ENCODE measurements around the gene TRIM67.
"Not testable (repeated sequence)": the region's sequence is repeated elsewhere in the genome, so short reads cannot be mapped to it uniquely, and the experiment has no call there.

TRIM67 gene

DNA sequence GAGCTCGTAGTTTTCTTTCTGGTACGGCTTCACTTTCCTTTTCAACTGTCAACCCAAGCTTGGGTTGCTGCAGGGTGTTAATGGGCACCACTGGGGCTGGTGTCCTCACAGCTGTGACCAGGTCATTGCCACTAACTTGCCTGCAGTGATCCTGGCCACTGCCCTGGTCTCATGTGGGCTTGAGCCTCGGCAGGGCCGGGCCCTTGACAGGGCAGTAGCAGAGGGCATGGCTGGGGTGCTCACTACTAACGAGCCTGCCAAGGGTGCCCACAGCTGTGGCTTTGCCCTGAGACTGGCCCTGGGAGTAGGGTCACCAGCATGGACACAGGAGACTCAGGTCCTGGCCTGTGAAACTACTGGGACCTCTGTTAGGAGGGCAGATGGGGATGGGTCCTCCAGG is 47.7 kb downstream of the TRIM67 start:
- no peak for FAIRE-seq

DNA sequence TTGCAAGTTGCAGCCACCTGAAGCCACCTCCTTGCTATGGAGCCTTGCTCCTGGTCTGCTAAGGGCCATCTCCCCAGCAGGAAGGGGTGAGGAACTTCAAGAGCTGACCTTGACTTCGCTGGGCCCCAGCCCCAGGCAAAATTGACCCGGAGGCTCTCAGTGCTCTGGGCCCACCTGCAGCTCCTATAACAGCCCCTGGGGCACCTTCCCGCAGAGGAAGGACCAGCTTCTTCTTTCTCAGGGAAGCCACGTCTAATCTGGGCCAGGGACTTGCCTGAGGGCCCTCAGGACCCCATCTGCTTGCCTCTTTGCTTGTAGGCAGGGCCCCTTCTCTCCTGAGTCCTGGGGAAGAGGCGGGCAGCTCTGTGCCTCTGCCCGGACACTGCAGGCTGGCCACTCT is 48.3 kb downstream of the TRIM67 start:
- FAIRE-seq, result no peak

DNA sequence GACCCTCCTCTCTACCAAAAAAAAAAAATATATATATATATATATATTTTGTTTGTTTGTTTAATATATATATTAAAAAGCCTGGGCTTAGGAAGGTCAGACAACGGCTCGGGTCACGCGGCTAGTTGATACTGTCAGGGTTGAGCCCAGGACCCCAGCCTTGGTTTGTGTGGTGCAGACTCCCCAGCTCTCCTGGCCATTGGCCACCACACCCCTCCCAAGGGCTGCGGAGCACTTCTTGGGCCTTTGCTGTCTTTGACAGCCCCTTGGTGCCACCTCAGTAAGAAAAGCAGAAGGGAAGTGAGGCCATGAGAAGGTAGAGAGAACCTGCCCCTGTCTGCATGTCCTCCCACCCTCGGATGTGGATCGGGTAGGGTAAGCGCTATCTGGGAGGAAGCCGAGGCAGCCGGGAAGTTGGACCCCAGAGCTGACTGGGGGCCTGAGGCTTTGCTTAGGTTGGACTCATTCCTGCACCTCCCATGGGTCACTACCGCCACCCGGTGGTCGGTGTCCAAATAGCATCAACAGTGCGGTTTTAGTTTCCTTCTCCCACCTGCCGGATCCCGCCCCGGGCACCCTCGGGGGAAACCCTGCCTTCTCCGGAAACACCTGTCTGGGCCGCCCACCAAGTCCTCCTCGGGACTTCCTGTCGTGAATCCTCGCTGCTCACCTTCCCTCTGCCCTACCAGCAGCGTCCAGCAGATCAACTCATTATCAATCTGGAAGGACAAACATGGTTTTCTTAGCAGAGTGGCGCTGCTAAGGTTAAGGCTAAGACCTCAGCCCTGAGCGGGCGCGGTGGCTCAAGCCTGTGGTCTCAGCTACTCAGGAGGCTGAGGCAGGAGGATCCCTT is 49.4 kb downstream of the TRIM67 start:
- no peak for FAIRE-seq

DNA sequence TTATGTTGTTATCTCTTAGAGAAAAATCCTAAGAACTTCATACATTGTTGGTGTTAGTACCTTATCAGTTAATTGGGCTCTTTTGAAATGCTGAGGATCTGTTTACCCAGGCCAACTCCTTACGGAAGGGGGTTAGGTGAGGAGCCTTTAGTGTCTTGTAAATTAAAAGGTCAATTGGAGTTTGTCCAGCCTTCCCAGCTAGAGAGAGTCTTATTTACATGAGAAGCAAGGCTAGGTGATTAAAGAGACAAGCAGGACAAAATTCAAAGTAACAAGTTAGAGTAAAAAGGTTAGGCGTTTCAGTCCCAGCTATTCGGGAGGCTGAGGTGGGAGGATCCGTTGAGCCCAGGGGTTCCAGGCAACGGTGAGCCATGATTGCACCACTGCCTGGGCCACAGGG is 50.4 kb downstream of the TRIM67 start:
- not testable (repeated sequence) for FAIRE-seq

DNA sequence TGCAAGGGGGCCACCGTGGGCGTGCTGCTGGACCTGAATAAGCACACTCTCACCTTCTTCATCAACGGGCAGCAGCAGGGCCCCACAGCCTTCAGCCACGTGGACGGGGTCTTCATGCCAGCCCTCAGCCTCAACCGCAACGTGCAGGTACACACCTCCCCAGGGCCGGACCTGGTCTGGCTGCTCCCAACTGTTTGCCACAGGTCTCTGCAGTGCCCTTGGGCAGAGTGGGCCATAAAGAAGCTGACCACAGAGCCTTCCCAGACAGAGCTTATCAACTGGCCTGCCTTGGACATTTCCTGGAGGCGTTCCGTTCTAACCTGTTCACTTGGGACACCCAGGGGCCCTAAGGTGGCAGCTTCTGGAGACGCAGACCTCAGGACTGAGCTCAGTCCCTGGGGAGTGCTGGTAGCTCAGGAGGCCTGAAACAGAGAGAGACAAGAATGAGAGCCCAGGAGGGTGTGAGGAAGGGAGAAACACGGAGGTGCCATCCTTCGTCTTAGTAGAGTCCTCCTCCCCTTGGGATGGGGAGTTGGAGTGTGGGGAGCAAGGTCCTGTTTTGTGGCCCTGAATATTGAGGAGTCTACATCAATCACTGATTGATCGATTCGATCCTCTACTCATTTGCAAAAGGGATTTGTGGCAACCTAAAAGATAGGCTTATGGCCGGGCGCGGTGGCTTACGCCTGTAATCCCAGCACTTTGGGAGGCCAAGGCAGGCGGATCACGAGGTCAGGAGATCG is 52.1 kb downstream of the TRIM67 start:
- FAIRE-seq, result no peak

DNA sequence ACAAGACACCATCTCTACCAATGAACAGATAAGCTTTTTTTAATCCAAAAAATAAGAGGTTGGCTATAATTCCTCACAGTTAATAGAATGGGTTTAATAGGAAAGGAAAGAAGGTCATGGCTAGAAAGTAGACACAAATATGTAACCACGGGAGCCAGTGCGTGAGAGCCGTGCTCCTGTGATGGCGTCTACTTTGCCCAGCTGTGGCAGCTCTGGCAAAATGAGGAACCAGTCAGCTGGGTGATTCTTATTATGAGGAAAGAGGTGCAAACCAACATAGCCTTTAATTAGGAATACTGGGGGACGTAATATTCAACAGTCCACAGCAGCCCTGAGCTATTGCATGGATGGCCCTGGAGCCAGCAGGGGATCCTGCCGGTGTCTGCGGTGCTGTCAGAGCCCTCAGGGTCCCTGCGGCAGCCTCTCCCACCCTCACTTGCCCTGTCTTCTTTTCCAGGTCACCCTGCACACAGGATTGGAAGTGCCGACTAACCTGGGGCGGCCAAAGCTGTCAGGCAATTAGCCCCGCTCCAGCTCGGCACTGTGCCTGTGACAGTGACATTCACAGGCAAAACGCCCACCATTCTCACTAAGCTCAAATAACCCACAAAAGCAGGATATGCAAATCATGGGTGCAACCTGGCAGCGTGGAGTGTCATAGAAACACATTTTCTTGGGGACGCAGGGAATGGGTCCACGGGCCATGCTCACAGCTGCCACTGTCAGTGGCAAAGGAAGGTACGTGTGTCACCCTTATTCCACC is 53.2 kb downstream of the TRIM67 start:
- no peak for FAIRE-seq

DNA sequence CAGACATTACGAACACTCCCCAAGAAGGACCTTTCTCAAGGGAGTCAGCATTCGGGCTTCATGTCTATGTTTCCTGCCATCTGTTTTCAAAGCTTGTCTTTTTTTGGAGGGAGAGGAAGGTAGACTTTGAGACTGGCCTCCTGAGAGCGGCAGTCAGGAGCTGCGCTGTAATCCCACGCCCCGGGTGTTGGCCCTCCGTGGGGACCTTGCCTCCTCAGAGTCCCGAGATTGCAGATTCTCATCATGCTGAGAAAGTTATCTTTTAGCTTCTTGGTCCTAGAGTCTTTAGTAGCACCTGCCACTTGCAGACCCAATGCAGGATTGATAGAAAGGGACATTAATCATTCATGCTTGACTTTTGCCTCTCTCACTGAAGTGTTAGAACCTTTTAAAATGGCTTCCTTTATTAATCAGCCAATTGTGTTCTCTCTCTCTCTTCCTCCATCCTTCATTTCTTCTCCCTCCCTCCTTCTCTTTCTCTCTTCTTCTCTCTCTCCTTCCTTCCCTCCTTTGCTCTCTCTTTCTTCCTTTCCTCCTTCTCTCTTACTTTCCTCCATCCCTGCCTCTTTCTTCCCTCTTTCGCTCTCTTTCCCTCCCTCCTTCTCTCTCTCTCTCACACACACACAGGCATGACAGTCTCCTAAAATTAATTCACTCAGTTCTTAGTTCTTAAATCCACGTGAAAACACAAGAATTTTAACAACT is 54.0 kb downstream of the TRIM67 start:
- FAIRE-seq, result no peak

DNA sequence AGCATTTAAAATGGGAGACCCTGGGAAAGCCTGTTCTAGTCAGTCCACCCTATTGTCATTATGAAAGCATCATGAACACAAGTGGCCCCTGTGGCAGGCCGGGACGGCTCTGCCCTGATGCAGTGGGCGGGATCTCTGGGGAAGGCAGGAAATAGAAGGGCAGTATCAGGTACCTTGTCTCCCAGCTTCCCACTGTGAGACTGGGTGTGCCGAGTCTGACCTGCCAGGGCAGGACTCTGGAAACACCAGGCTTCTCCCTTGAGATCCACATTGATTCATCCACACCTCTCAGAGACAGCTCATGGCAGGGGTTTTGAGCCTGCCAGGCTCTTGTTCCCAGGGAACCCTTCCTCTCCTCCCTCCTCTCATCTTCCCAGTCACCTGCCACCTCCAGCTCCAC is 54.6 kb downstream of the TRIM67 start:
- no peak for FAIRE-seq

DNA sequence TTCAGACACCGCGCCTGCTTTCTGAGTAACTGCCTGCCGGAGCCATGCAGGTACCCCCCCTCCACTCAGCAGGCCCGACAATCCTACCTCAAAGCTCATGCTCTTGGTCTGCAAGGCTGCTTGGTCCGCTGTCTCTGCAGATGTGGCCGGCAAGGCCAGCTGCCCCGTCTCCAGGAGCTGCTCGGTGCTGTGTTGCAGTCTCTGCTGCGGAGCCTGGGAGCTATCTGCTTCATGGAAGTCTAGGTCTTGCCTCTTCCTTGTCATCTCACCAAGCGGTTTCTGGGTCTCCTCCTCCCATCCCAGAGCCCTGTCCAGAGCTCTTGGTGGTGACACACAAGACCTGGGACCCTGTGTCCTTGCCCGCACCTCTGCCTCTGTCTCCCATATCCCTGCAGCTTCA is 55.2 kb downstream of the TRIM67 start:
- FAIRE-seq, result no peak

DNA sequence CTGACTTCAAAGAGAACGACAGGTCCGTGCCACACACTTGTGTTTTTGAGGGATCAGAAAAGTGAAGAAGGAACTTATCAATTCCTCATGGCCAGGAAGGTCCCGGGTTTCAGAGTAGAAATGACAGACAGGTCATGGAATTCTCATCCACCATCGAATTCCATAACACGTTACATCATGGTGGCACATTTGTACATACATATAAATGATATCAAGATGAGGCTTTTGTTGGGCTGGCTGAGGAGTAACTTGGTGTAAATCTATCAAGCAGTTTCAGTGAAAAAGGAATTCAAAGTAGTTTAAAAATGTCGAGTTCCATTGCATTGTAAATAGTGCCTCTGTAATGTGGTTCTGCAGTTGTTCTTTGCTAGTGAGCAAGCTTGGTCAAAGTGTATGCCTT is 56.2 kb downstream of the TRIM67 start:
- no peak for FAIRE-seq

DNA sequence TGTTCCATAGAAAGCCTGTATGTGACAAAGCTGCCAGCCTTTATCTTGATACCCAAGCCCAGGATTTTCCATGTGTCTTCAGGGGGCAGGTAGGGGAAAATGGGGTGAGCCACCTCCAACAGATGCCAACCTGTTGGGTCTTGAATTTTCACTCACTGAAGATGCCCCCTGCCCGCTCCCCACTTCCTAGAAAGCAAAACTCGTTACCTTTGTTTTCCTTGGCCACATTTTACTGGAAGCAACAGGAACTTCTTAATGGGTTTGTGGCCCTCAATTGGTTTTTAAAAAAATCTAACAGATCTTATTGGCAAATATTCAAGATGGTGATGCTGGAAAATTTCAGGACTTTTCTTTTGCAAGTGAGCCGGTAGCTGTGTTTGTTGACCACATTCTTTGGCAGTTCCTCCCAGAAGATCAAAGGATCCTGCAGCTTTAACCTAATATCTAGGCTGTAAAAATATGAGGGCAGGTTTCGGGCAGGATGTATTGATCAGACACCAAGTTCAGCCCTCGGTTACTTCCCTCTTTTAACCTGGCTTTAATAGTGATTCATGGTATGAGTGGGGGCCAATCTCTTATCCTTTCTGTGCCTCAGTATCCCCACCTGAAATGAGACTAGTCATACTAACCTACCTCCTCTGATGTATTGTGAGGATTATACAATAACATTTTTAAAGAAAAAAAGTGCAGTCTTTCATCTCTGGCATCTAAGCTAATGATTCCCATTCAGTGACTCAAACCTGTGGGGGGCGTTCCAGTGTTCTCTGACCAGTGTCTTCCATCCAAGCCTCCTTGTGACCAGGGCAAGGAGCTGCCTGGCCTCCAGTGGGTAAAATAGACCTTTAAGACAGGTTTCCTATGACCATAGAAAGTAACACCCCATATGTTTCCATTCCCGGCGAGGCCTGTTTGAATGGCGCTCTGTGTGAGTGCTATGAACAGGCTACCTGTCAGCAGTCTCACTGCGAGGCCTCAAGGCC is 57.9 kb downstream of the TRIM67 start:
- no peak for FAIRE-seq

DNA sequence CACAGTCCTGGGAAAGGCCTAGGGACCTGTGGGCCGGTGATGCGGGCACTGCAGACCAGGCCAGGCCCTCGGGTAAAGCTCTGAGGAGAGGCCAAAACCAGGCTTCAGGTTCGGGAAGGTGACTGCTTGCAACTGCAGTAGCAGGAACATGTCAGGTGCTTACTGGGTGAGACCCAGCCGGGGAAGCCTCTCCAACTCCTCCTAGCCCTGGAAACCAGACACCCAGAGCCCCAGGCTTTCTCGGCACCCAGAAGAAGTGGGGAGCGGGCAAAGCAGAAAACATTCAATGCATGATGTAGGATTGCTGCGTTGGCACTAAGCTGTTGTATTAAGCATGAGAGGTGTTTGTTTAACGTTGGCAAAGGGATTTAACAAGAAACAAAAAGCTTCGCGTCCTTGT is 58.9 kb downstream of the TRIM67 start:
- FAIRE-seq, result no peak

DNA sequence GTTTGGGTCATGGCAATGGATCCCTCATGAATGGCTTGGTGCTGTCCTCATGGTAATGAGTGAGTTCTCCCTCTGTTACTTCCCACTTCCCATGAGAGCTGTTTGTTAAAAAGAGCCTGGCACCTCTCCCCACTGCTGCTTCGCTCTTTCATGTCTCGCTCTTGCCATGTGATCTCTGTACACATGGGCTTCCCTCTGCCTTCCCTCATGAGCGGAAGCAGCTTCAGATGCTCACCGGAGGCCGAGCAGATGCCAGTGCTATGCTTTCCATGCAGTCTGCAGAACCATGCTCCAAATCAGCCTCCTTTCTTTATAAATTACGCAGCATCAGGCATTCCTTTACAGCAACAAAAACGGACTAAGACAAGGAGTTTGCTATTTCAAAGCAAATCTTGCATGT is 64.3 kb downstream of the TRIM67 start:
- FAIRE-seq, result no peak

DNA sequence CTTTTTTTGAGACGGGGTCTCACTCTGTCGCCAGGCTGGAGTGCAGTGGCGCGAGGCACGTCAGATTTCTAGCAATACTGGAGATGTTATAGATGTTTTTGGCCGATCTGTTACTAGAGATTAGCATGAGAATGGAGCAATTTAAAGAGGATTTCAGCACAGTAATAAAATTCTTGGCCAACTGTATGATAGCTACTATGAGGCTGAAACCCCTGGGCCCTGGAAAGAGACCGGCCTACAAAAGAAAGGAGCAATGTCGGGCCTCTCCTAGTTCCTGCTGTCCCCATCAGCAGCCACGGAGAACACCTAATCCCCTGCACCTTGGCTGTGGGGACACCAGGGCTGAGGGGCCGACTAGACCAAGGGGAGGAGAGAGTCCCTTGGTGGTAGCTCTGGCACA is 69.7 kb downstream of the TRIM67 start:
- FAIRE-seq, result no peak

DNA sequence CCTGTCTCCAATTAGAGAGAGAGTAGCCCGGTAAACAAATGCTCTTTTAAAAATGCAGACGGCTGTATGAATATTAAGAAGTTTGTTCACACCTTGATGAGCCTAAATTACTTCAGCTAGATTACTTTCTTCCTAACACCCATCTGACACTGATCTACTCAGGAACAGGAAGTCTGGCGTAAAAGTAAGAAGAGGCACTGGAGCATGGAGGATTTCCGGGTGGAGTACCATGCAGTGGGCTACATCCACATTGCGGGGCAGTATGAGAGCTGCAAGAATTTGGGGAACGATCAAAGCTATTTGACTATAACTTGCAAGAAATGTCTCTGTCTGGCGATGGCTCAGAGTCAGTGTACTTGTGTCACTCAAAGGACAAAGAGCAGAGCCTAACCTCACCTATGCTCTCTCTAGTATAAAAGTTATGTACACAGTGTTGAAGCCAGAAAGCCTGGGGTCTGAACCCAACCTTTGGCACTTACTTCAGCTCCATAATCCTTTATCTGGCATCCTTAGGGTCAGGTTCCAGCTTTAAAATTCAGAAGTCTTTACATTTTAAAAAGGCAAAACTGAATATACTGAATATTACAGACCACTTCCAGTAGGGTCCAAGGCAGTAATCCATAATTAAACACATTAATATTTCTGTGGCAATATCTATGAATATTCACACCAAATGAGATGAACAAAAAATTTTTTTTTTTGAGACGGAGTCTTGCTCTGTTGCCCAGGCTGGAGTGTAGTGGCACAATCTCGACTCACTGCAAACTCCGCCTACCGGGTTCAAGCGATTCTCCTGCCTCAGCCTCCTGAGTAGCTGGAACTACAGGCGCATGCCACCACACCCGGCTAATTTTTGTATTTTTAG is 71.2 kb downstream of the TRIM67 start:
- FAIRE-seq, result no peak

DNA sequence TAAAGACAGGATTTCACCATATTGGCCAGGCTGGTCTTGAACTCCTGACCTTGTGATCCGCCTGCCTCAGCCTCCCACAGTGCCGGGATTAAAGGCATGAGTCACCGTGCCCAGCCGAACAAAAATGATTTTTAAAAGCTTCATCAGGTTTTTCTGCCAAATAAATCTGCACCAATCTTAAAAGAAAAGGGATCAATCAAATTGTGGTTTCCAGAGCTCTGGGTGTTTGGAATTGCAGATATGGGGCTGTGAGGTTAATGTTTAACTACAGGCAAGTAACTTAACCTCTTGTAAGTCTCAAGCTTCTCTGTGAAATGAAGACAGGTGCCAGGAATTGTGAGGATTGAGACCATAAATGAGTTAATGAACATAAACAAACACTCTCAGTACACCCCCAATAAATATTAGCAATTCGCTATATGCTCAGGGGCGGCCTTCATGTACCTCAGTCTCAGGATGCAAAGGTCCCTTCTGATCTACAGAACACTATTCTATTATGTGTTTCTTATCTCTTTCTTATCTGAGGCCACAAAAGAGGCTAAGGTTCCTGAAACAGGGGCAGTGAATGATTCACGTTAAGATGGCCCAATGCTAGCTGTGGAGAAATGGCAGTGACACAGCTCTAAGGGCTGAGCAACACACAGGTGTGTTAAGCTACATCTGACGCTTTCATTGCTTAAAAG is 72.0 kb downstream of the TRIM67 start:
- FAIRE-seq, result no peak

DNA sequence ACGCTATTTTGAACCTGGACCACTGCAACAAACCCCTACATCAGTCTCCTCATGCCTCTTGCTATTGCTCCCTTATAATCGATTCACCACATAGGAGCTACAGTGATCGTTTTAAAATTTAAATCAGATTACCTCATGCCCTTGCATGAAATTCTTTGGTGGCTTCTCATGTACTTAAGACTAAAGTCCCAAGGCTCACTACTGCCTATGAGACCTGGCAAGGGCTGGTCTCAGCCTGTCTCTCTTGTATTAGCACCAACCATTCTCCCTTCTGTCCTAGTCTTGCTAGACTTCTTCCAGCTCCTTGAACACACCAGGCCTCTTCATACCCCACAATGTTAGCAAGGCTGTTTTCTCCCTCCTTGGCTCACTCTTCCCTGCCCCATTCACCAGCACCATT is 72.6 kb downstream of the TRIM67 start:
- no peak for FAIRE-seq

DNA sequence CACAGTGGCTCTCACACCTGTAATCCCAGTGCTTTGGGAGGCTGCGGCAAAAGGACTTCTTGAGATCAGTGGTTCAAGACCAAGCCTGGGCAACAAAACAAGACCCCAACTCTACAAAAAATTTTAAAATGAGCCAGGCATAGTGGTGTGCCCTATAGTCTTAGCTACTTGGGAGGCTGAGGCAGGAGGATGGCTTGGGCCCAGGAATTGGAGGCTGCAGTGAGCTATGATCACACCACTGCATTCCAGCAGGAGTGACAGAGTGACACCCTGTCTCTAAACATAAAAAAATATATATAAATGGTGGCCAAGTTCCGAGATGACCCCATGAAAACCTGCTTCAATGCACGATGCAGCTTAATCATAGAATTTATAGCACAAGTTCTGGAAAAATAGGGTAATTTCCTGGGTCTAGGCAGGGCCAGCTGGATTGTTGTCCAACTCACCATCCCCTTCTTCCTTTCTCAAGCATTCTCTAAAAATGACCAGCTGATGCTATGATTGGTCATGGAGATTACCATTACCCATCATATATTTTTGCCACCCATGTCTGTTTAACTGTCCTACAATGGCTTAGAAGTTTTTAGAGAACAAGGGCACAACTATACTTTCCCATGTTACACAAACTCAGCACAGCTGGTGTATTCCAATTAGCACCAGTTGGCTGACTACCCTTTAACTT is 73.8 kb downstream of the TRIM67 start:
- FAIRE-seq, result no peak

DNA sequence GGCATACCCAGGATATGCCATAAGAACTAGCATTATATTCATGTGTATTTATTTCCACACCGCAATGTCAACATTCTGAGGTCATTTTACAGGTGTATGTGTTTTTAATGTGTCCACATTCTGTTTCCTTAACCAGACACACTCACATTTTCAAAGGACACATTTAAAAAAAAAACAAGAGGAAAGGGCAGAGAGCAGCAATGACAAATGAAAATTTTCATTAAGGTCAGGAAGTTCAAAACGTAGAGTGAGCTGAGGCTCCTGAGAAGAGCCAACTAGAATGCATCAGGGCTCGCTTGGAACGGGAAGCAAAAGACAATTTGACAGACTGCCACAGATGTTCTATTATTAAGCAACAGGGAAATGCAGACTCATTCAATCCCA is 74.3 kb downstream of the TRIM67 start:
- FAIRE-seq, result no peak

DNA sequence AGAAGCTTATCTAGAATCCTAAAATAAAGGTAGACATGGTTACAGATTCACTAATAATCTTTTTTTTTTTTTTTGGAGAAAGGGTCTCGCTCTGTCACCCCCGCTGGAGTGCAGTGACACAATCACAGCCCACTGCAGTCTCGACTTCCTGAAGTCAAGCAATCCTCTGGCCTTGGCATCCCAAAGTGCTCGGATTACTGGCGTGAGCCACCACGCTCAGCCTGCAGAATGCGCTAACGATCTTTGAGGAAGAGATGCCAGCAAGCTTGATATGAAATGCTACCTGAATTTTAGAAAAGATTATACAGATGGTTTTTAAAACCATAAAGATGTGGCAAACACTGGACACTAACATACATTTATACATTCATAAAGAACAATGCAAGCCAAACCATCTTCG is 75.1 kb downstream of the TRIM67 start:
- no peak for FAIRE-seq

All from A204.1 (cell line).